ENCODE measurements around the gene A2M.

Gene A2M

DNA sequence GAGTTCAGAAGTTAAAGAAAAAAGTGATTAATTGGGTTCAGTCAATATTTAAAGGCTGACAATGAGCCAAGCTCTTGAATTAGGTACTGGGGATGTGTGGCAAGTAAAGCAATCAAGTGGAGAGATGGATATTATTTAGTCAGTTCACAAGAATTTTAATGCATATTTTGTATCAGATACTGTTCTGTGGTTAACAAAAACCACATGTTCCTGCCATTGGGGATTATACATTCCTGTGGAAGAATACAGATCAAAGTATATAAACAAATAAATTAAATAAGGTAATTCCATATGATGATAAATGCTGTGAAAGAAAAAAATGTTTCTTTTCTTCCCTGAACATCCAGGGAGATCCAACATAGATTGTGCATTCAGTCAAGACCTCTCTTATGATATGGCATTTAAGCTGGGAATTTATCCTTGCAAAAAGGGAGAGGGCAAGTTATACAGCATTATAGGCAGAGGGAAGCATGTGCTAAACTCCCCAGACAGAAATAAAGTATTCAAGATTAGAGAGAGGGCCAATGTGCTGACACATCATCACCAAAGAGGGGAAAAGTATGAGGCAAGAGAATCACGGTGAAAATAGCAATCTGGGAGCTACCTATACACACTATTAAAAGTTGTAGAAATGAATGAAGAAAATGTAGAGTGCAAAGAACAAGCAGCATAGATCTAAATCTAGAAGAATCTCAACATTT is 17.6 kb upstream of the A2M start:
- in situ Hi-C loops (cut with HindIII; ENCODE audit: low pct_ligation_motif_present, low sequenced_read_pairs) = no loop called here
- no peak overlapping the region for H3K4me3 ChIP-seq (ENCODE audit: low read depth, low read length)

DNA sequence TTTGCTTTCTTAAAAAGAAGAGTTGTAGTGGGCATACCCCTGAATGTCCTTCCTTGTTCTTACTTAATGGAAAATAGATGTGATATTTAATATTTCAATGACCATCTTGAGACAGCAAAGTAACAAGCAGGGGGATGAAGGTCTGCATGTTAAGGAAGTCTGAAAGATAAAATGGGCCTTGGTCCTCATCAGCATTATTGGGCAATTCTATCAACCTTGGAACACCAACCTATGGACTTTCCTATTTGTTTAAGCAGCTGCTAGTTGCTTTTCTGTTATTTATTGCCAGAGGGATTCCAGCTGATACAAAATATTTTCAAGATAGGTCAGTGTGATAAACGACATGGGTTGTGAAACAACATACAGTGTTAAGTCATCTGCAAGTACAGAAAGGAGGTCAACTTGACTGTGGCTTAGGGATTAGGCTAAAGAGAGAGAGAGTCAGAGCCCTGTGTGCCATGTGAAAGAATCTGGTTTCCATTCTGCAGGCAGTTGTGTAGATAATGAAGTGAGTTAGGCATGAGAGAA is 16.4 kb upstream of the A2M start:
- Histone ChIP-seq H3K4me3 (ENCODE audit: low read depth, low read length) (no peak overlapping the region), H3K27me3 (replicated peaks) (no peaks in the 10 kb centered on the region), H3K27ac (no peak overlapping the region), H3K36me3 (replicated peaks) (no peaks in the 10 kb centered on the region)
- TF ChIP-seq, protein P1, sequence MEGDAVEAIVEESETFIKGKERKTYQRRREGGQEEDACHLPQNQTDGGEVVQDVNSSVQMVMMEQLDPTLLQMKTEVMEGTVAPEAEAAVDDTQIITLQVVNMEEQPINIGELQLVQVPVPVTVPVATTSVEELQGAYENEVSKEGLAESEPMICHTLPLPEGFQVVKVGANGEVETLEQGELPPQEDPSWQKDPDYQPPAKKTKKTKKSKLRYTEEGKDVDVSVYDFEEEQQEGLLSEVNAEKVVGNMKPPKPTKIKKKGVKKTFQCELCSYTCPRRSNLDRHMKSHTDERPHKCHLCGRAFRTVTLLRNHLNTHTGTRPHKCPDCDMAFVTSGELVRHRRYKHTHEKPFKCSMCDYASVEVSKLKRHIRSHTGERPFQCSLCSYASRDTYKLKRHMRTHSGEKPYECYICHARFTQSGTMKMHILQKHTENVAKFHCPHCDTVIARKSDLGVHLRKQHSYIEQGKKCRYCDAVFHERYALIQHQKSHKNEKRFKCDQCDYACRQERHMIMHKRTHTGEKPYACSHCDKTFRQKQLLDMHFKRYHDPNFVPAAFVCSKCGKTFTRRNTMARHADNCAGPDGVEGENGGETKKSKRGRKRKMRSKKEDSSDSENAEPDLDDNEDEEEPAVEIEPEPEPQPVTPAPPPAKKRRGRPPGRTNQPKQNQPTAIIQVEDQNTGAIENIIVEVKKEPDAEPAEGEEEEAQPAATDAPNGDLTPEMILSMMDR (IDR thresholded peaks at IDR 0.05; ENCODE audit: low read depth, low read length, missing control alignments) = no peak
- in situ Hi-C loops (cut with HindIII; ENCODE audit: low pct_ligation_motif_present, low sequenced_read_pairs) = no loop called here
- no peak for DNase-seq

More for the DNA sequence above, 17.6 kb upstream of the A2M start:
- no peaks in the 10 kb centered on the region for H3K27me3 ChIP-seq (replicated peaks)
- H3K36me3 ChIP-seq (replicated peaks) = no peaks in the 10 kb centered on the region
- DNase-seq = no peak
- no peak overlapping the region for H3K27ac ChIP-seq
- TF ChIP-seq, protein P1 (IDR thresholded peaks at IDR 0.05; ENCODE audit: low read depth, low read length, missing control alignments) = no peak

DNA sequence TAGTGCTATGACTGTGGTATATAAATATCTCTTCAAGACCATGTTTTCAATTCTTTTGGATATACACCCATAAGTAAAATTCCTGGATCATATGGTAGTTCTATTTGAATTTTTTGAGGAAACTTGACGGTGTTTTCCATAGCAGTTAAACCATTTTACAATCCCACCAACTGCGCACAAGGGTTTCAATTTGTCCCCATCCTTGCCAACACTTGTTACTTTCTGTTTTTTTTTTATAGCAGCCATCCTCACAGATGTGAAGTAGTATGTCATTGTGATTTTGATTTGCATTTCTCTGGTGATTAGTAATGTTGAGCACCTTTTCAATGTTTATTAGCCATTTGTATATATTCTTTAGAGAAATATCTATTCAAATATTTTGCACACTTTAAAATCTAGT is 14.5 kb upstream of the A2M start:
- H3K27me3 ChIP-seq (replicated peaks) = no peaks in the 10 kb centered on the region
- no peak for DNase-seq
- no peaks in the 10 kb centered on the region for H3K36me3 ChIP-seq (replicated peaks)
- TF ChIP-seq, protein P1 (IDR thresholded peaks at IDR 0.05; ENCODE audit: low read depth, low read length, missing control alignments) = no peak
- in situ Hi-C loops (cut with HindIII; ENCODE audit: low pct_ligation_motif_present, low sequenced_read_pairs) = no loop called here
- H3K4me3 ChIP-seq (ENCODE audit: low read depth, low read length) = no peak overlapping the region
- no peak overlapping the region for H3K27ac ChIP-seq

DNA sequence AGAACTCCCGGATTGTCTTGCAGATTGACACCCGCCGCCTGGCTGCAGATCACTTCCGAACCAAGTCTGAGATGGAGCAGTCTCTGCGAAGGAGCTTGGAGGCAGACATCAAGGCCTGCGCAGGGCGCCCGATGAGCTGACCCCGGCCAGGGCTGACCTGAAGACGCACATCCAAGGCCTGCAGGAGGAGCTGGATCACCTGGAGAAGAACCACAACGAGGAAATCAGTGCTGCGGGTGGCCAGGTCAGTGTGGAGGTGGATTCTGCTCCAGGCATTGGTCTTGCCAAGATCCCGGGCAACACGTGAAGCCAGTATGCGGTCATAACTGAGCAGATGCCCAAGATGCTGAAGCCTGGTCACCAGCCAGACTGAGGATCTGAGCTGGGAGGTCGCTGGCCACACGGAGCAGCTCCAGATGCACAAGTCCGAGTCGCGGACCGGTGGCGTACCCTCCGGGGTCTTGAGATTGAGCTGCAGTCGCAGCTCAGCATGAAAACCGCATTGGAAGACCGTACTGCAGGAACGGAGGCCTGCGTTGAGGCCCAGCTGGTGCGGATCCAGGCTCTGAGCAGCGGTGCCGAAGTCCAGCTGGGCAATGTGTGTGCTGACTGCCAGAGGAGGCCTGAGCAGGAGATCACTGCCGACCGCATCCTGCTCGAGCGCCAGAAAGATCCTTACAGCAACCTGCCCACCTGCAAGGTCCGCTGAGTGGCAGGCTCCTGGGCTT is 12.4 kb upstream of the A2M start:
- TF ChIP-seq, protein P1 (IDR thresholded peaks at IDR 0.05; ENCODE audit: low read depth, low read length, missing control alignments) = no peak
- Histone ChIP-seq H3K4me3 (ENCODE audit: low read depth, low read length) (no peak overlapping the region), H3K27me3 (replicated peaks) (no peaks in the 10 kb centered on the region), H3K36me3 (replicated peaks) (no peaks in the 10 kb centered on the region), H3K27ac (no peak overlapping the region)
- no peak for DNase-seq
- in situ Hi-C loops (cut with HindIII; ENCODE audit: low pct_ligation_motif_present, low sequenced_read_pairs) = no loop called here

DNA sequence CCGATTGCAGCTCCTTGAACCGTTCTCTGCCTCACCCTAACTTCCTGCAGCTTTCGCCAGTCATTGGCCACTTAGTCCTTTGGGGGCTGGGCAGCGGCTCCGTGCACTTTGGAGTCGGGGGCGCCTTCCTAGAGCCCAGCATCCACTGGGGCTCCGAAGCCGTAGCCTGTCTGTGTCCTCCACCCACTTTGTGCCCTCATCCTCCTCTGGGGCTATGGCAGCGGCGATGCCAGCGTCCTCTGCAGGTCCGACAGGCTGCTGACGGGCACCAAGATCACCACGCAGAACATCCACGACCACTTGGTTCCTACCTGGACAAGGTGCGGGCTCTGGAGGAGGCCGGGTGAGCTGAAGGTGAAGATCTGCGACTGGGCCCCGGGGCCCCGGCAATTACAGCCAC is 11.8 kb upstream of the A2M start:
- TF ChIP-seq, protein P1 (IDR thresholded peaks at IDR 0.05; ENCODE audit: low read depth, low read length, missing control alignments) = no peak
- DNase-seq = no peak
- Histone ChIP-seq H3K27ac (no peak overlapping the region), H3K4me3 (ENCODE audit: low read depth, low read length) (no peak overlapping the region), H3K27me3 (replicated peaks) (no peaks in the 10 kb centered on the region), H3K36me3 (replicated peaks) (no peaks in the 10 kb centered on the region)
- in situ Hi-C loops (cut with HindIII; ENCODE audit: low pct_ligation_motif_present, low sequenced_read_pairs) = no loop called here

All from brain microvascular endothelial cell (primary cell).